ENCODE data around the gene PLD4. TPM values are rescaled to one million over a fixed set of nuclear protein-coding genes. Genes with fewer than 3 reads are reported as not detected.

The PLD4 gene
- total RNA-seq, 1 donor from 2014 or later: not detected

GRCh38 chr14:104885973-104886689 is 38.5 kb upstream of the PLD4 start:
- no peak overlapping the region for H3K27ac ChIP-seq
- DNase-seq (ENCODE audit: extremely low spot score in 2 of 2): no peak
- peaks cover 0 to 29% of the 10 kb centered on the region in 2 donors for H3K36me3 ChIP-seq

GRCh38 chr14:104886690-104887622 is 37.7 kb upstream of the PLD4 start:
- DNase-seq (ENCODE audit: extremely low spot score in 2 of 2): no peak
- H3K27me3 ChIP-seq: no peaks in the 10 kb centered on the region
- H3K36me3 ChIP-seq: peaks cover 0 to 29% of the 10 kb centered on the region in 2 donors
- no peaks in the 10 kb centered on the region for H3K4me1 ChIP-seq
- no peak for TF ChIP-seq POLR2A (IDR thresholded peaks at IDR 0.05)
- TF ChIP-seq CTCF (IDR thresholded peaks at IDR 0.05): no peak
- TF ChIP-seq POLR2AphosphoS5 (IDR thresholded peaks at IDR 0.05; ENCODE audit: insufficient read depth in 1 of 2, low read depth in 1 of 2): no peak
- H3K9me3 ChIP-seq: no peaks in the 10 kb centered on the region
- H3K27ac ChIP-seq: no peak overlapping the region
- intact Hi-C loops (cut with DNase I): no loop called here
- H3K4me3 ChIP-seq: no peak overlapping the region

More at GRCh38 chr14:104885973-104886689, 38.5 kb upstream of the PLD4 start:
- no peaks in the 10 kb centered on the region for H3K9me3 ChIP-seq
- intact Hi-C loops (cut with DNase I): no loop called here
- TF ChIP-seq CTCF (IDR thresholded peaks at IDR 0.05) (no peak), POLR2A (IDR thresholded peaks at IDR 0.05) (no peak), POLR2AphosphoS5 (IDR thresholded peaks at IDR 0.05; ENCODE audit: insufficient read depth in 1 of 2, low read depth in 1 of 2) (no peak)
- H3K27me3 ChIP-seq: no peaks in the 10 kb centered on the region
- H3K4me3 ChIP-seq: no peak overlapping the region
- H3K4me1 ChIP-seq: no peaks in the 10 kb centered on the region

- Histone ChIP-seq H3K9me3 (no peaks in the 10 kb centered on the region), H3K27ac (no peak overlapping the region), H3K4me3 (no peak overlapping the region), H3K36me3 (peaks cover 0 to 29% of the 10 kb centered on the region in 2 donors), H3K27me3 (no peaks in the 10 kb centered on the region), H3K4me1 (no peaks in the 10 kb centered on the region)
- intact Hi-C loops (cut with DNase I): no loop called here
- TF ChIP-seq POLR2A (IDR thresholded peaks at IDR 0.05): no peak
- no peak for TF ChIP-seq POLR2AphosphoS5 (IDR thresholded peaks at IDR 0.05; ENCODE audit: insufficient read depth in 1 of 2, low read depth in 1 of 2)
- no peak for TF ChIP-seq CTCF (IDR thresholded peaks at IDR 0.05)
- no peak for DNase-seq (ENCODE audit: extremely low spot score in 2 of 2)
Measured at GRCh38 chr14:104887623-104888488, 36.8 kb upstream of the PLD4 start.

- intact Hi-C loops (cut with DNase I): no loop called here
- TF ChIP-seq CTCF (IDR thresholded peaks at IDR 0.05) (no peak), POLR2AphosphoS5 (IDR thresholded peaks at IDR 0.05; ENCODE audit: insufficient read depth in 1 of 2, low read depth in 1 of 2) (no peak), POLR2A (IDR thresholded peaks at IDR 0.05) (no peak)
- DNase-seq (ENCODE audit: extremely low spot score in 2 of 2): no peak
- no peaks in the 10 kb centered on the region for H3K4me1 ChIP-seq
- H3K36me3 ChIP-seq: peaks cover 0 to 25% of the 10 kb centered on the region in 2 donors
- no peak overlapping the region for H3K4me3 ChIP-seq
- H3K9me3 ChIP-seq: no peaks in the 10 kb centered on the region
- H3K27me3 ChIP-seq: no peaks in the 10 kb centered on the region
- H3K27ac ChIP-seq: no peak overlapping the region
Measured at GRCh38 chr14:104888489-104889374, 35.9 kb upstream of the PLD4 start.
